ENCODE results near the gene ACSBG1.

The ACSBG1 gene

DNA sequence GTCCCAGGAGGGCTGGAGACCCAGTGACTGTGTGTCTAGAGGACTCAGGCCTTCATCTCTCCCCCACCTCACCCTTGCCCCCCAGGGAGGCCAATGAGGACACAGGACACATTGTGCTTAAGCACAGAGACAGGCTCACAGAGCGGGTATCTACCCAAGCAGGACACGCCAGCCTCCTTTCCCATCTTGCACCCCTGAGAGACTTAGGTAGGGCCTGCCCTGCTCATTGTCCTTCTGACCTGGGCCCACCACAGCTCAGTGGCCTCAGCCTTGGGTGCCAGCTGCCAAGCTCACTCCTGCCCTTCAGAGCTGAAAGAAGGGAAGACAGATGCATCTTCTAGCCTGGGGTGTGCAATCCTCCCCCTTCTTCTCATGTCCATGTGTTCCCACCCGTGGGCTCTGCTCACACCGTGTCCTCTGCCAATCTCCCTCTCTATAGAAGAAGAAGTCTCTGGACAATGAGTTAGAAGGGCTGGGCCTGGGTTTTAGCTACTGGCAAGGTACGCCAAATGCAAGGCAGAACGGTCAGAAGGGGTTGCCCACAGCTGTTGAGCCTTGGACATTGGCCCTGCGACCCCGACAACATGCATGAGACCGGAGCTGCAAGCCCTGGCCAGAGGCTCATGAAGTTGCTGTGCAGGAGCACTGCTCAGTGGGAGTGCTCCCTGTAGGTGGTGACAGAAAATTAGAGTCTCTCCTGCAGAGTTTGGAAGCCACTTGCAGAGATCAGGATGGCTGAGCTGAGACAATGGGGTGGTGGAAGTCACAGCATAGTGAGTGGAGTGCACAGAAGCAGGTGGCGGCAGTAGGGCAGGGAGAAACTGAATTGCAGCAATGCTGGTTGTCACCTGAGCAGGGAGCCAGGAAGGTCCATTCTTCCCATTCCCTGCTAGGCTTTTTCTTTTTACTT lies 32.8 kb downstream of the ACSBG1 start:
- TF ChIP-seq GABPA (IDR thresholded peaks at IDR 0.05; ENCODE audit: low read depth), result no peak
- DNase-seq (ENCODE audit: low read depth in 1 of 2, low spot score in 1 of 2), result no peak

DNA sequence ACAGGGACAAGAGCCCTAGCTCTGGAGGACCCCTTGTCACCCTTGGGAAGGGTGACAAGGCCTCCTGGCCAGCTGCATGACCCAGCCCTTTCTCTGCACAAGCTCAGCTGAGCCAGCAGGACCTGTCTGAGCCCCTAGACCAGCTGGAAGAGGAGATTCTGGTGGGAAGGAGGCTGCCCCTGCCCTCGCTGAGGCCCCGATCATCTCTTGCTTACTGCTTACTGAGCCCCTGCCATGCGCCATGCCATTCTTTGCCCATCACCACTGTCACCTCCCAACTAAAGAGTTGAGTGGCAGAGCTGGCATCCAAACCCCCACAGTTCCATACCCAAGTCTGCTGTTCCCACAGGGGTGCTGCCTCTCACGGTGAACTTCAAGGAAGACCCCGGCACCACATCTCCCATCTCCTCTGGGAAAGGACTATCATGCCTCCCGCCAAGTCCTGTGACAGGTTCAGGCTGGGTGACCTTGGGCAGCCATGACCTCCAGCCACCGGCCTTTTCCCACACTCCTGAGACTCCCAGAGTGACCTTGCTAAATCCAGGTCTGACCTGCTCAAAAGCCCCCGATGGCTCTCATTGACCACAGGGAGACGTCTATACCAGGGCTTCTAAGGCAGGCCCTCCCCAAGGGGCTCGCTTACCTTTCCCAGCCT lies 34.0 kb downstream of the ACSBG1 start:
- Histone ChIP-seq H3K27me3 (ENCODE audit: insufficient read depth, poor library complexity, severe bottlenecking) (no peaks in the 10 kb centered on the region), H3K27ac (replicated peaks) (no peak overlapping the region), H3K4me3 (replicated peaks; ENCODE audit: insufficient read depth, low read length) (no peak overlapping the region)
- no peak for DNase-seq (ENCODE audit: low read depth in 1 of 2, low spot score in 1 of 2)
- TF ChIP-seq GABPA (IDR thresholded peaks at IDR 0.05; ENCODE audit: low read depth), result no peak
- TF ChIP-seq, protein P1, sequence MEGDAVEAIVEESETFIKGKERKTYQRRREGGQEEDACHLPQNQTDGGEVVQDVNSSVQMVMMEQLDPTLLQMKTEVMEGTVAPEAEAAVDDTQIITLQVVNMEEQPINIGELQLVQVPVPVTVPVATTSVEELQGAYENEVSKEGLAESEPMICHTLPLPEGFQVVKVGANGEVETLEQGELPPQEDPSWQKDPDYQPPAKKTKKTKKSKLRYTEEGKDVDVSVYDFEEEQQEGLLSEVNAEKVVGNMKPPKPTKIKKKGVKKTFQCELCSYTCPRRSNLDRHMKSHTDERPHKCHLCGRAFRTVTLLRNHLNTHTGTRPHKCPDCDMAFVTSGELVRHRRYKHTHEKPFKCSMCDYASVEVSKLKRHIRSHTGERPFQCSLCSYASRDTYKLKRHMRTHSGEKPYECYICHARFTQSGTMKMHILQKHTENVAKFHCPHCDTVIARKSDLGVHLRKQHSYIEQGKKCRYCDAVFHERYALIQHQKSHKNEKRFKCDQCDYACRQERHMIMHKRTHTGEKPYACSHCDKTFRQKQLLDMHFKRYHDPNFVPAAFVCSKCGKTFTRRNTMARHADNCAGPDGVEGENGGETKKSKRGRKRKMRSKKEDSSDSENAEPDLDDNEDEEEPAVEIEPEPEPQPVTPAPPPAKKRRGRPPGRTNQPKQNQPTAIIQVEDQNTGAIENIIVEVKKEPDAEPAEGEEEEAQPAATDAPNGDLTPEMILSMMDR (IDR thresholded peaks at IDR 0.05; ENCODE audit: insufficient read depth, low read length), result no peak

More for the DNA sequence above, 32.8 kb downstream of the ACSBG1 start:
- H3K27ac ChIP-seq (replicated peaks), result no peak overlapping the region
- no peak overlapping the region for H3K4me3 ChIP-seq (replicated peaks; ENCODE audit: insufficient read depth, low read length)
- no peaks in the 10 kb centered on the region for H3K27me3 ChIP-seq (ENCODE audit: insufficient read depth, poor library complexity, severe bottlenecking)

GRCh38 chr15:78197632-78198031 lies 36.7 kb downstream of the ACSBG1 start:
- Histone ChIP-seq H3K27me3 (ENCODE audit: insufficient read depth, poor library complexity, severe bottlenecking) (no peaks in the 10 kb centered on the region), H3K4me3 (replicated peaks; ENCODE audit: insufficient read depth, low read length) (no peak overlapping the region), H3K27ac (replicated peaks) (no peak overlapping the region)
- TF ChIP-seq, protein P2, sequence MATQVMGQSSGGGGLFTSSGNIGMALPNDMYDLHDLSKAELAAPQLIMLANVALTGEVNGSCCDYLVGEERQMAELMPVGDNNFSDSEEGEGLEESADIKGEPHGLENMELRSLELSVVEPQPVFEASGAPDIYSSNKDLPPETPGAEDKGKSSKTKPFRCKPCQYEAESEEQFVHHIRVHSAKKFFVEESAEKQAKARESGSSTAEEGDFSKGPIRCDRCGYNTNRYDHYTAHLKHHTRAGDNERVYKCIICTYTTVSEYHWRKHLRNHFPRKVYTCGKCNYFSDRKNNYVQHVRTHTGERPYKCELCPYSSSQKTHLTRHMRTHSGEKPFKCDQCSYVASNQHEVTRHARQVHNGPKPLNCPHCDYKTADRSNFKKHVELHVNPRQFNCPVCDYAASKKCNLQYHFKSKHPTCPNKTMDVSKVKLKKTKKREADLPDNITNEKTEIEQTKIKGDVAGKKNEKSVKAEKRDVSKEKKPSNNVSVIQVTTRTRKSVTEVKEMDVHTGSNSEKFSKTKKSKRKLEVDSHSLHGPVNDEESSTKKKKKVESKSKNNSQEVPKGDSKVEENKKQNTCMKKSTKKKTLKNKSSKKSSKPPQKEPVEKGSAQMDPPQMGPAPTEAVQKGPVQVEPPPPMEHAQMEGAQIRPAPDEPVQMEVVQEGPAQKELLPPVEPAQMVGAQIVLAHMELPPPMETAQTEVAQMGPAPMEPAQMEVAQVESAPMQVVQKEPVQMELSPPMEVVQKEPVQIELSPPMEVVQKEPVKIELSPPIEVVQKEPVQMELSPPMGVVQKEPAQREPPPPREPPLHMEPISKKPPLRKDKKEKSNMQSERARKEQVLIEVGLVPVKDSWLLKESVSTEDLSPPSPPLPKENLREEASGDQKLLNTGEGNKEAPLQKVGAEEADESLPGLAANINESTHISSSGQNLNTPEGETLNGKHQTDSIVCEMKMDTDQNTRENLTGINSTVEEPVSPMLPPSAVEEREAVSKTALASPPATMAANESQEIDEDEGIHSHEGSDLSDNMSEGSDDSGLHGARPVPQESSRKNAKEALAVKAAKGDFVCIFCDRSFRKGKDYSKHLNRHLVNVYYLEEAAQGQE (IDR thresholded peaks at IDR 0.05; ENCODE audit: insufficient replicate concordance, low read depth), result no peak
- TF ChIP-seq GABPA (IDR thresholded peaks at IDR 0.05; ENCODE audit: low read depth), result no peak
- no peak for TF ChIP-seq SPI1 (IDR thresholded peaks at IDR 0.05; ENCODE audit: borderline replicate concordance, low read depth)
- TF ChIP-seq, protein P1 (IDR thresholded peaks at IDR 0.05; ENCODE audit: insufficient read depth, low read length), result no peak
- TF ChIP-seq POLR2AphosphoS5 (IDR thresholded peaks at IDR 0.05; ENCODE audit: low read depth), result no peak
- peak in 1 of 2 experiments; percentile 46 for DNase-seq (ENCODE audit: low read depth in 1 of 2, low spot score in 1 of 2)

DNA sequence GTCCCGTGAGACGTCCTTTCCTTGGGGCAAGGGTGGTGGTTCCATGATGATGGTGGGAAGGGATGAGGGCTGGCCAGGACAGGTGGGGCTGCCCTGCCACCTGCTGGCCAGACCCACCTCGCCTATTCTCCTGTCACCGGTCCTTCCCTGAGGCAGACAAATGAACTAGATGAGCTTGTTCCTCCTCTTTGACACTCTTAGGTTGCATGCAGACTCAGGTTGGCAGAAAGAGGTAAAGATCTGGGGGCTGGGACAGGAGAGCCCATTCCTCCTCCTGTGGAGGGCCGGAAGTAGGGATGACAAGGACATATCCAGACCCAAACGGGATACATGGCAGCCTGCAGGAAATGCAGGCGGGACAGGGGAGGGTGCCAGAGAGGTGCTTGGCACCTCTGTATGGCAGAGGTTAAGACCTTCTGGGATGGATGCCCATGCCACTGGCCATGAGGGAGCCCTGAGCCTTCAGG lies 38.6 kb downstream of the ACSBG1 start:
- no peaks in the 10 kb centered on the region for H3K27me3 ChIP-seq (ENCODE audit: insufficient read depth, poor library complexity, severe bottlenecking)
- H3K4me3 ChIP-seq (replicated peaks; ENCODE audit: insufficient read depth, low read length), result no peak overlapping the region
- H3K27ac ChIP-seq (replicated peaks), result no peak overlapping the region
- TF ChIP-seq, protein P2 (IDR thresholded peaks at IDR 0.05; ENCODE audit: insufficient replicate concordance, low read depth), result no peak
- TF ChIP-seq, protein P1 (IDR thresholded peaks at IDR 0.05; ENCODE audit: insufficient read depth, low read length), result peak; percentile 77
- no peak for TF ChIP-seq GABPA (IDR thresholded peaks at IDR 0.05; ENCODE audit: low read depth)
- TF ChIP-seq SPI1 (IDR thresholded peaks at IDR 0.05; ENCODE audit: borderline replicate concordance, low read depth), result no peak
- TF ChIP-seq POLR2AphosphoS5 (IDR thresholded peaks at IDR 0.05; ENCODE audit: low read depth), result no peak
- peak in 1 of 2 experiments; percentile 28 for DNase-seq (ENCODE audit: low read depth in 1 of 2, low spot score in 1 of 2)

All from HL-60 (cell line).